HG03460 (cell line): Measurements from ENCODE around the gene COL4A2.
"Not testable (repeated sequence)": the region's sequence is repeated elsewhere in the genome, so short reads cannot be mapped to it uniquely, and the experiment has no call there.

Experiments
- ATAC-seq: cut with Tn5 transposase; IDR thresholded peaks from one replicate; pipeline ENCODE4 v1.9.1; 2021; ENCODE audit not compliant: unreplicated experiment

The COL4A2 gene

DNA sequence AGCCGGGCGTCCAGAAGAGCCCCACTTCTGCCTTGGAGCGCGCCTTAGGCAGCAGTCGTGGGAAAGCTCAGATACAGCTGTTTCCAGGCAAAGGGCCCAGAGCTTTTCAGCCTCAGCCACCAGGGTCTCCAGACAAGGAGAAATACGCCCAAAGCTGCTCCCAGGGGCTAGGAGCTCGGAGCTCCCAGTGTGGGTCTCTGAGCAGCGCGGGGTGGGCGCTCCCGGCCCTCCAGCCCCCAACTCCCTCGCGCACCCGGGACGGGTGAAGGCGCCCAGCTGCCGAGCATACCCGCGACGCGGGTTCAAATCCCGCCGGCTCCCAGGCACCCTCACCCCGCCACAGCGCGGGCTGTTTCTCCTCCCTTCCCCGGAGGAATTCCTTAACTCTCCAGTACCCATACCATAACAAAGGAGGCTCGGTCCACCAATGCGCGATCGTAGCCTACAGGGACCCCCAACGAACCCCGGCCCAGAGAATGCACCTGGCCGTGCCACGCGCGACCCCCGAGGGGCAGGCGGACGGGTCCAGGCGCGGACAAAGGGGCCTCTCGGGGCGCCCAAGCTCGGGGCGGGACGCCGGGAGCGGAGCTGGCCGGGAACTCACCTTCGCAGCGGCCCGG is 634 bp upstream of the COL4A2 start:
- no peak for ATAC-seq

DNA sequence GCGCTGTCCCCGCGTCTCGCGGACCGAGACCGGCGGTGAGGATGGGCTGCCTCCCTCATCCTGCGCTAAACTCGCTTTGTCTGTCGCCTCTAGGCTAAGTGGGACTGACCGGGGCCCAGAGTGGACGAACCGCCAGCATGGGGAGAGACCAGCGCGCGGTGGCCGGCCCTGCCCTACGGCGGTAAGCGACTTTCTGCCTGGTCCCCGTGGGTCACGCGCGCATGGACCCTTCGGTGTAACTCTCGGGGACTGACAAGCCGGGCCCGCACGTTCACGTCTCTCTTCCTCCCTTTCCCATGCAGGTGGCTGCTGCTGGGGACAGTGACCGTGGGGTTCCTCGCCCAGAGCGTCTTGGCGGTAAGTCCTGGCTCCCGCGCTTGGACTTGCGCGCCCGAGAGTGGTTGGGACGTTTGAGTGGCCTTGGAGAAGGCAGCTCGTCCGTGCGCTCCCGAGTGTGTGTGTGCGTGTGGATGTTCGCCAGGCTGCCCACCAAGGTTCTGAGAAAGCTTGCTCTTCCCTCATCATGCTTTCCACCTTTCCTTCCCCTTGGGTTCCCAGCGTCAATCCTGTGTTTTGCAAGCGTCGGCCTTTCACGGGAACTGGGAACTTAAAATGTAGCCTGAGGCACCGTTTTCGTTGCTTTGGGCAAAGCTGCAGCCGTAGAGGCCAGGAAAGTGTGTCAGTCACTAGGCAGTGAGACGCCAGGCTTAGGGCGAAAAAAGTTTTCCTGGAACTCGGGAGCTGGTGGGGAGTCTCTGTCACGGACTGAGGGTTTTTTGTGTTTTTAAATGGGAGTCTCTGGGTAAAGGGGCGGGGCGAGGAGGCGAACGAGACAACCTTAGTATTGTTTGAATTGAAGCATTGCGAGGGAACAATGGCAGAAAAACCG is 927 bp downstream of the COL4A2 start:
- ATAC-seq = no peak

DNA sequence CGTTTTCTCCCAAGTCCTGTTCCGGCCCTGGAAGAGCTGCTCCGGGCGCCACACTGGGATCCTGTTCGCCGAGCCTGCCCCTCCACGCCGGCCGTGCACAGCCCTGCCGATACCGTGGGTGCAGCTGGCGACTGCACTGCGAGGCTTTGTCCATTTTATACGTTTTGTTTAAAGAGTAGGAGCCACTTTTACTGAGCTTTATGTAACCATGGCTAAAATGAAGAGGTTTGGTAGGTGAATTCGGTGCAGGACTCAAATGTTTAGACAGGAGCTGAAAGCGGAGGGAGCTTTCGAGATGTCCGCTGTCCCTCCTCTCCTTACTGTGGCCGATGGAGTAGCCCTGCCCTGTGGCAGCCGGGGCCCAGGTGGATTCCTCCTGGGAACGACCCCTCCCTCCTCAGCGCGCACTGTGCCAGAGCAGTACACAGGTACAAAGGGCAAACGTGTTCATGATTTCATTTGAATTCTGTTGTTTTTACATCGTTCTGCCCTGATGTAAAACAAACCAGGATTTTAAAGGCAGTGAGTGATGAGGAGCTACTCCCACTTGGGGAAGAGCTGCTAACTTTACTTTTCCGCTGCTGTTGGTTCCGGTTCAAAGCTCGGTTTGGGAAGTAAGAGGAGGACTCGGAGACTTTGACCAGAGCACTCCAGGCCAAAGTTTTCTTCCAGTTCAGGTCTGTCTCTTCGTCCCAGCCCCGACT is 1.7 kb downstream of the COL4A2 start:
- no peak for ATAC-seq

DNA sequence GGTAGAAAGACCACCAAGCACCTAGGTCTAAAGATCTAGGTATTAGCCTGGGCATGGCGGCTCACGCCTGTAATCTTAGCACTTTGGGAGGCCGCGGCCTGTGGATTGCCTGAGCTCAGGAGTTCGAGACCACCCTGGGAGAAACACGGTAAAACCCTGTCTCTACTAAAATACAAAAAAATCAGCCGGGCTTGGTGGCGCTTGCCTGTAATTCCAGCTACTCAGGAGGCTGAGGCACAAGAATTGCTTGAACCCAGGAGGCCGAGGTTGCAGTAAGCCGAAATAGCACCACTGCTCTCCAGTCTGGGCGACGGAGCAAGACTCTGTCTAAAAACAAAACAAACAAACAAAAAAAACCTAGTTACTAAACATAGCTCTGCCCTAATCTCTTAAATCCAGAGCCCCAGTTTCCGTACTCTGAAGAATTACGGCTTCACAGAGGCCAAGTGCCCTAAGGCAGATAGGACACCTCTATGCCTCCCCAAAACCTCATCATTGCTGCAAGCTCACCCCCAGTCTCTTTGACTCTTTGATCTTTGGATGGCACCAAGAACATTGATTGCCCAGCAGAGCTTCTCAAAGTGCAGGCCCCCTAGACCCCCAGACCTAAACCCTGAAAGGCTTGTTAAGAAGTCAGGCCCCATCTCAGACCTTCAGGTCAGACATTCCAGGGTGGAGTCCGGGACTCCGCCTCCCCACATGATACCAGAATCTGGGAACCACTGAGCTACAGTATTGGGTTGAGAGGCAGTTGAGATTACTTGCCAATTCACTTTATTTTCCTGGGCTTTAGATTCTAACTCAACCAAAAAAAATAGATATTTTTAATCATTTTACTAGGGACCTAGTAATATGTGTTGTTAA is 2.8 kb downstream of the COL4A2 start:
- no peak for ATAC-seq

DNA sequence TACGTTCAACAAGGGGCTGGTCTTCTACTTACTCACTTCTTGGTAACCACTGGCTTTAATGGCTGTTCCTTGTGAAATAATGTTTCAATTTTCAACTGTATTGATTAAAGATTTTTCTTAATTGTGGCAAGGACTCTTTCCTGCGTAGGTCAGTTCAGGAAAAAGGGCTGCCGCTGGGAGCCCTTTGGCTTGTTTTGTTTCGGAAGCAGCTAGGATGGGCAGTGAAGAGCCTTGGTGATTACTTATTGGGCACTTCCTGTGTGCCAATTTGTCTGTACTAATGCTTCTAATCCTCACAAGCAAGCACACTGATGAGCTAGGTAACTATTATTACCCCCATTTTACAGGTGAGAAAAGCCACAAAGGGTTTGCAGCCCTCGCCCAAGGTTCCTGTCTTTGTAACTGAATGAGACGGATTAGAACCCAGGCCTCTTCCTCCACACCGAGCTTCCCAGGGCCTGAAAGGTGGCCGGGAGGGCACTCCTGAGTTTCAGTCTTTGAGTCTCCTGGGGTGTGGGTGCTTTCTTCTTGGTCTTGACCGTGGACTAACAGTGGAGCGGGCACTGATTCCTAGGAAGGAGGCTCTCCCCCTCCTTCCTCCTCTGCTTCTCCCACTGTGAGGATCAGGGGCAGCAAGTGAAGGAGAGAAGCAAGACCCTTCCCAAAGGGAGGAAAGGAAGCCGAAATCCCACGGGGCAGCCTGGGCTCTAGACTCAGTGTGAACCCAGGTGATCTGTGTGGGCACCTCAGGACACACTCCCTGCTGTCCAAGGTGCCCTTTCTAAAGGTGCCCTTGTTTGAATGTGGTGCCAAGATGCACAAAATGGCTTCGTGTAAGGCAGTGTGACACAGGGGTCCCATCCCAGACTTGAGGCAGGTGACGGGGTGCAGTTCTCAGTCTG is 3.7 kb downstream of the COL4A2 start:
- ATAC-seq = no peak

DNA sequence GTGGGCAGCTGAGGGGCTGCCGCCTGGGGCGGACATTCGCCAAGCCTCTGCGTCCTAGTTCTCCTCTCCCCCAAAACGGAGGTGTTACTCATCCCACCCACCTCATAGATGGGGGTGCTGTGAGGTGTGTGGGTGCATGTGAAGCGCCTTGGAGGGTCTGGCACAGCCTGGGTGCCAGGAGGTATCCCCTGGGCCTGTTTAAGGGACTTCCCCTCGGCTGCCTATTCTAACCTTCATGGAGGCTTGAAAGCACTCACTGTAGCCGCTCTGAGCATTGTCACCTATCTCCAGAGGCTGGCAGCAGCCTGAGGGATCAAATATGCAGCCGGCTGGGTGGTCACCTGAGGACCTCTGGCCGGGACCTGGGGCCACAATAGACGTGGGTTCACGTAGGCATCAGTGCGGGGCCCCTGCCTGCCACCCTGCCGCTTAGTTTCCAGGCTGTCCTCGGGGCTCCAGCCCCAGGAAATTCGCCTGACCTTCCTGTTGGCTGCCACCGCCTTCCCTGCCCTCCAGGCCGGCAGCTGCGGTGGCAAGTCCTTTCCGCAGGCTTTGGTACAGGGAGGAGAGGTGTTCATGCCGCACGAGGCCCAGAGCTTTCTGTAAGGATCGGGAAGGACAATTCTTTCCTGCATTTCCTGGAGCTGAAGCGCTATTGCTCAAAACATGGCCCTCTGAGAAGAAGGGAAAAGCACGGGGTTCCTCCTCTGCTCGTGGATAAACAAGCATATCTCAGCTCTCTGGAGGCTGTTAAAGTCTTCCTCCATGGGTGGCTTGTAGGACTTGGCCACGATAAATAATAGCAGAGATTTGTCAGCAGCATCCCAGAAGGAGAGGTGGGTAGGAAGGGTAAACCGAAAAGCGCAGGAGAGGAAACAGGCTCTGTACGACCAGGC is 4.6 kb downstream of the COL4A2 start:
- ATAC-seq = no peak

DNA sequence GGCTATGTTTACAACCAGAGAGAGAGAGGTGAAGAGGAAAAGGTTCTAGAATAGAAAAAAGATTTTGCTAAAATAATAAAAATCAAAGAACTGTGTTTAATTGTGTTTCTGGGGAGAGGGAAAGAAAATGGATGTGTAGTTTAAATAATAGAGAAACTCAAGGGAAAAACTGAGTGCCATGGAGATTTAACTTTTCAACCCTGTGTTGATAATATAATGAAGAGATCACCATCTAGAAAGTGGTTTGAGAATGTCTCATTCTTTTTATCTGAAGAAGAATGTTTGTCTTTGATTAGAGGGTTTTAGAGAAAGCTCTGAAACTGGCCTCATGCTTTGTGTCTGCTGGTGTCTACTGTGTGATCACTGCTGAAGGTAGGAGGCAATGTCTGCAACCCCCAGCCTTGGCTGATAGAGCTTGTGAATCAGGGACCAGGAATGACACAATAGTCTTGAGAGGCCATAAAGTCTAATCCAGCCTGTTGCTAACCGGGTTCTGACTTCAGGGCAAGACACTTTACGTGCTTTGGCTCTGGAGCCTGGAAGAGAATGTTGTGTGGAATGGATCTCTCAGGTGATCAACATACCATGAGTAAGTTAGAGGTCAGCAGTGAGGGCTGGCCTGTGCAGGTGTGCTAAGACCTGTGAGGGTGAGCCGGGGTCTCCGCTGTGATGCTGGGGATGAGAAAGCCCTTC is 5.4 kb downstream of the COL4A2 start:
- no peak for ATAC-seq

DNA sequence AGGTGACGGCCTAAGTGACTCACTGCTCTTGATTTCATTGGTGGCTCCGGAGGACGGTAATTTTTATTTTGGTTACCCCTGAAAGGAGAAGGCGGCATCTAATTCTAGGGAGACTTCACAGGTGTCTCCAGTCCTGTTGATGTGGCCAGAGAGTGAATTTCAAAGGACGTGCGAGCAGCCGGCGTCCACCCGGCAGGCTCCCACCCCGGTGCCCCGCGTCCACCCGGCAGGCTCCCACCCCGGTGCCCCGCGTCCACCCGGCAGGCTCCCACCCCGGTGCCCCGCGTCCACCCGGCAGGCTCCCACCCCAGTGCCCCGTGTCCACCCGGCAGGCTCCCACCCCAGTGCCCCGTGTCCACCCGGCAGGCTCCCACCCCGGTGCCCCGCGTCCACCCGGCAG is 6.2 kb downstream of the COL4A2 start:
- not testable (repeated sequence) for ATAC-seq

DNA sequence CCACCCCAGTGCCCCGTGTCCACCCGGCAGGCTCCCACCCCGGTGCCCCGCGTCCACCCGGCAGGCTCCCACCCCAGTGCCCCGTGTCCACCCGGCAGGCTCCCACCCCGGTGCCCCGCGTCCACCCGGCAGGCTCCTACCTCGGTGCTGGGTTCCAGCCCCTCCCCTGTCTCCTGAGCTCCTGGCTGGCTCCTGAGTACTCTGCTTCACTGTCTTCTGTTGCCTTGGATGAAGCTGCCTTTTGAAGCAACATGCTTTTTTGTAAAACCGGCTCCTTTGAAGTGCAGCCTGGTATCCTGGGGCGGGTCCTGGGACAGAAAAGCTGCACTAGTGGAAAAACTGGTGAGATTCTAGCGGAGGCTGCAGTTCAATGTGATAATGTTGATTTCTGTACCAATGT is 6.6 kb downstream of the COL4A2 start:
- ATAC-seq = not testable (repeated sequence)

DNA sequence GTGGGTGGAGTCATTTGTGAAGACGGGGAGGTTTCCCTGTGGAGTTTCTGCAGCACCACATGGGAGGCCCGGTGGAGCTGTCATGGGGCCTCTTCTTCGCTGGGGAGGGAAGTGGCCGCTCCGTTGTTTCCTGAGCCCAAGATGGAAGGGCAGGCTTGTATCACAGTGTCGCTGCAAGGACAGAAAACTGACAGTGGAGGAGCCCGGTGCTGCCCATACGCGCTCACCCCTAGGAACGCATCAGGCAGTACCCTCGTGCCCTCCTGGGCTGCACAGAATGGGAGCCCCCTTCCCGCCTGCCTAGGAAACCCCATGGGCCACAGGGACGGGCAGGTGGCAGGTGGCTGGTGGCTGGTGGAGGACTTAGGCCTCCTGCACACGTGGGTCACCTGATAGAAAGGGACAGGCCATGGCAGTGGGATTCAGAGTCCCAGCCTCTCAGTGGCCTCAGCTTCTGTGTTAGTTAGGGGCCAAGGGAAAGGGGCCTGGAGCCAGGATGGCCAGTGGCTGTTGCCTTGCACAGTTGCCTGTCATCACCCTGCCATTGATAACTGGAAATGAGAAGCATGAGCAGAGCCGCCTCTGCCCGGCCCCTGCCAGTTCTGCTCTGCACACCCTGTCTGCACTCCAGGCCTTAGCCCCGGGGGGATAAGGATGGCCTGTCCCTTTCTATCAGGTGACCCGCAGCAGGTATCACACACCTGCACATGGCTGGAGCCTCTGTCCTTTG is 7.6 kb downstream of the COL4A2 start:
- ATAC-seq = no peak

DNA sequence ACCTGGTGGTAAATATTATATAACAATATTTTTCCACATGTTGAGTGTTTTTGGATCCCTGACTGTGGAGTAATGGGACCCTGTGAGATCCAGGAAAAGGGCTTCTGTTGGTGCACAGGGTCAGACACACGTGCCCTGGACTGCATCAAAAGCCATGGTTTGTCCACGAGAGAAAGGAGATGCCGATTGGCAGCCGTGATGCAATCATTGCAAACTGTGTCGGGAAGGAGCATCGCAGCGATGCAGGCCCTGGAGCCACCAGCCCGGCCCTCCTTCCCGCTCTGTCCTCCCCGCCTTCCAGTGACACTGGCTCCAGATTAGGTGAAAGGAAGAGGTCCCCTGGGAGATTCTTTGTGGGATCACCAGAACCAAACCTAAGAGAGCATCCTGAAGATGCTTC is 9.1 kb downstream of the COL4A2 start:
- no peak for ATAC-seq

DNA sequence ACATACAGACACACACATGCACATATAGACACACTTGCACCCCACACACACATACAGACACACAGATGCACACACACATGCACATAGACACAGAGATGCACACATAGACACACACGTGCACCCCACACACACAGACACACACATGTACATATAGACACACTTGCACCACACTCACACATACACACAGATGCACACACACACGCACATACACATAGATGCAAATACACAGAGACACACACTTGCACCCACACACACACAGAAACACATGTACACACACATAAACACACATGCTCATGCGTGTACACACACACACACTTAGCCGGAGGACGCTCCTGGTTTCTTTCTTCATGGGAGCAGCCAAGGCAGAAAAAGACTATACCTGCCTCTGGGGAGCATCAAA is 10.0 kb downstream of the COL4A2 start:
- ATAC-seq = no peak

DNA sequence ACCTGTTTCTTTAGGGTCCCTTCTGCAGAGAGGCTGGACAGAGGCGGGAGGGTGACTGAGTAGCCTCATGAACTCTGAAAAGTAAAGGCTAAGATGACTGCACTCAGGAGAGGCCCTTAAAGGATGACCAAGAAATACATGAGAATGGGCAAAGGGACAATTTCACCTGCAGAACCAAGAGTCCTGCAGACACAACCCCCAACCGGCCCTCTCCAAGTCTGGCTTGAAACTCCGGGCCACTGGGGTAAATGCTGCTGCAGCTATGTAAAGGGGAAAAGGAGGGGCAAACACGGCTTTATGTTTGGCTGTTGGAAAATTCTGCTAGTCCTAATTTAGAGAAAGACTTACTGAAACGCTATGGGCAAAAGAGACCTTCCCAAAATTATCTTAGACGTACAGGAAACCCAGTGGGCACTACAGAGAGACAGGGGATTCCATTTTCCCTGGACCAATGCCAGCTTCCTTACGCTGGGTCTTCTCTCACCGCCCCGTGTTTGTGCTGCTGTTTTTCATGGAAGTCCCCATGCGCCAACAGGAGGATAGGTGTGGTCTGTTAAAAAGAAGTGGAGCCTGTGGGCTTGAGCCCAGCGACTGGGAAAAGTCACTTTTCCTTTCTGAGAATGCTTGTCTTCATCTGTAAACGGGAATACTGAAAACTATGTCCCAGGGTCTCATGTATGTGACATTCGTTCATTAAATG is 10.6 kb downstream of the COL4A2 start:
- no peak for ATAC-seq

DNA sequence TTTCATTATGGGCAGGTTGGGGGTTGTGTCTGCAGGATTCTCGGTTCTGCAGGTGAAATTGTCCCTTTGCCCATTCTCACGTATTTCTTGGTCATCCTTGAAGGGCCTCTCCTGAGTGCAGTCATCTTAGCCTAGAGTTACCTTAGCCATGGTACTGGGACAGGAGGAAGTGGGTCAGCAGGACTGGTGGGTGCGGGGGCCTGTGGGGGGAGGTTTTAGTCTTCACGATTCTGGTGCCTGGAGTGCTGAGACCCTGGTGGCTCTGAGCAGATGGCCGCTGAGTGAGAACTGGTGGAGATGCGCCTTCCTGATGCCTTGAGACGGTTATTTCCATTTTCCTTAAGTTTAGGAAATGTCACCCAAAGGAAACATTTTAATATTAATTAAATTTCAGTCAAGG is 11.8 kb downstream of the COL4A2 start:
- ATAC-seq = no peak

DNA sequence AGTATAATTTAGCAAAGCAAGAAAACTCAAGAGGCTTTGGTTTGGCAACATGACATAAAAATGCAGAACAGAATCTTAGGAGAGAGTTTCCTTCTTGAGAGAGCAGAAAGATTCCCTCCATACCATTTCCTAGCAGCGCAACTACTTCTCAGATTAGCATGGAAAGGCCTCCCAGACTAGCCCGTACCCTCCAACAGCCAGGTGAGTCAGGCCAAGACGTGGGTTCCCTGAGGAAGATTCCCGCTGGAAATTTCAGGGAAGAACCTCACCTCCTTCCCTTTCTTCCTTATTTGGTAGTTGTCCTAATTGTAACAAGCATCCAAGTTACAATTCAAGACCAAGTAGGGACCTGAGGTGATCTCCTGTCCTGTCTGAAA is 12.3 kb downstream of the COL4A2 start:
- no peak for ATAC-seq

DNA sequence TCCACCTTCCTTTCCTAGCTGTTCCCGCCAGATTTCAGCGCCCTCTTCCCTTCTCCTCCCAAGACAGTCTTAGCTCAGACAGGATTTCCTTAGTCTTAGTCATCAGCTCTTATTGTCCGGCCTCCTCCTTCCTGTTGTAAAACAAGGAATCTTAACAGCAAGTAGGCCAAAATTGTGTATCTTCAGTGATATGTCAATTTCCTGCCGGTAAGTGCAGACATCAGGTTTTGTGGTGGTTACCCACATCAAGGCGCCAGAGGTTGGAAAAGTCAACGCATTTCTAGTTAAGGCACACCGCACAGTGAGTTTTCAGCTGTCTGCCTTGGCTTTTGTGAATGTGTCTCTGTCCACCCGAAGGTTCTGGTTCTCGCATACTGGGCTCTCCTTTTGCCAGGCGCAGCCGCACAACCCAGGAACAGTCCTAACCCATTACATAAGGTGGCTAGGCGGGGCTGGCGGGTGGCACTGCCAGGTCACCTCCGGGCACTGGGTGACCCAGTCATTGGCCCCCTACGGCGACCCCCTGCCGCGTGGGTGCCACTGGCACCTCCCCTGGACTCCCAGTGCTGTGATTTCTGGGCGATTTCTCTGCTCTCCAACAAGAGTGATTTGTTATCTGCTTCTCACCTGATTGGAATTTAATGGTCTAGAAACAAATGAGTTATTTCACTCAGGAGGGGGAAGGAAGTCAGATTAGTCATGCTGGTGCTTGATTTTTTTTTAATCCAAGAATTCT is 12.9 kb downstream of the COL4A2 start:
- no peak for ATAC-seq

DNA sequence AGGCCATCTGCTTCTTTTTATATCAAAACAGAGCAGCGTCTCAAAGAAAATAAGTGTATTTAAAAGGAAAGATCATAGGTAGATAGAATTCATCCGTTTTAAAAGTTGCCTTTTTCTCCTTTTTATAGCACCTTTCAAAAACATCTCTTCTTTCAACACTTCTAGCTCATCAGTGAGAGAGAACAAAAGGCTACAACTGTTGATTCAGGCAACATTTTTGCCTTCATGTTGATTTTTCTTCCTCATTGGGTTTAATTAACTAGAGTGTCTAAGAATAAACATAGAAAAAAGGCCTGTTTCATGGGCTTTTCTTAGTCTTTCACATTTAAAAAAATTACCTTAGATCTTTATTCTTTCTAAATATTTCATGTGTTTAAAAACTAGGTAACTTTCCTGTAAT is 13.6 kb downstream of the COL4A2 start:
- ATAC-seq = no peak
